ENCODE results near the gene KIRREL1. TPM values are rescaled to one million over a fixed set of nuclear protein-coding genes. Genes with fewer than 3 reads are reported as not detected.
A peak's percentile ranks its signal among the peaks of the same experiment; 100 is the strongest.

Gene KIRREL1
- total RNA-seq, 1 experiment from 2014 or later = 30.5 TPM

DNA sequence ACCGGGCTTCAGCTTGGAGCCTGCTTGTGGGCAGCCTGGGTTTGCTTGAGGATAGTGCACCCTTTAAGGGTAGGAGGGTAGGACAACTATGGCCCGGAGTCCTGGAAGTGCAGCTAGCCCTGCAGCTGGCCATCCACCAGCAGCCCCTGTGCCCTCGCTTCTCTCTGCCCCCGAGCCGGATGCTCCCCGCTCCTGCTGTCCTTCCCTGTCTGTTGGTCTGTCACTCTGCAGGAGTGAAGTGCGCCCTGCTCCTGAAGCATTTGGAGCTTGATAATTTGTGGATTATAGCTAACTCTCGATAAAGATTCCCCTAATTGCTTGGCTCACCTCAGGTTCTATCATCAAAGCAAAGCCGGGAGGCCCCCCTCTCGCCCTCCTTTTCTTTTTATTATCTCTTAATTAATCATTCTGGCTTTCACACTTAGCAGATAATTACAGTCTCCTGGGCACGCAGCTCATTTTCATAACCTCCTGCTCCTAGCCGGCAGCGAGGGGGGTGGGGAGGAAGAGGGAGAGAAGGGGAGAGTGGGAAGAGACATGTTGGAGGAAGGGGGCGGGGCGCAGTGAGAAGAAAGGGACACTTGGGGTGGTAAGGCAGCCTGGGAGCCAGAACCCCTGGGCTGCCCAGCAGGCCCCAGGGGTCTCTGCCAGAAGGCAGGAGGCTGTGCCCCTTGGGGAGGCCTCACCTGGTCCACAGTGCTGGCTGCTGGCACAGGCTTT lies 14.4 kb downstream of the KIRREL1 start:
- Histone ChIP-seq H3K9ac (ENCODE audit: extremely low read depth, insufficient read length, low read length) (no peak overlapping the region), H3K4me2 (ENCODE audit: insufficient read depth, insufficient read length, low read length) (no peak overlapping the region), H3K14ac (ENCODE audit: insufficient read depth, low read length) (no peak overlapping the region), H3K27ac (ENCODE audit: insufficient read length, low read depth, low read length) (no peak overlapping the region), H2BK12ac (ENCODE audit: insufficient read length, low read depth, low read length) (no peak overlapping the region), H4K20me1 (ENCODE audit: control insufficient read depth, insufficient read depth, insufficient read length) (no peaks in the 10 kb centered on the region), H3K27me3 (ENCODE audit: insufficient read depth, low read length) (no peaks in the 10 kb centered on the region), H3K4me1 (ENCODE audit: insufficient read depth, low read length) (peaks cover 30% of the 10 kb centered on the region; the same call in 1 of the 2 replicates), H2AFZ (ENCODE audit: low read length) (no peak overlapping the region), H4K91ac (ENCODE audit: insufficient read length, low read depth, low read length) (no peak overlapping the region), H3K23me2 (ENCODE audit: insufficient read length, low read depth, low read length, poor library complexity, severe bottlenecking) (no peaks in the 10 kb centered on the region), H3K9me3 (ENCODE audit: control insufficient read depth, low read depth, low read length) (no peaks in the 10 kb centered on the region), H3K18ac (ENCODE audit: insufficient read length, low read depth, low read length) (no peak overlapping the region), H3T11ph (ENCODE audit: low read length) (no peak overlapping the region), H3K4ac (ENCODE audit: low read depth, low read length) (no peak overlapping the region), H2BK5ac (ENCODE audit: insufficient read length, low read length) (no peak overlapping the region), H3K56ac (ENCODE audit: insufficient read length, low read depth, low read length) (no peak overlapping the region), H2AK5ac (ENCODE audit: insufficient read length, low read length) (no peak overlapping the region), H2BK20ac (ENCODE audit: low read depth, low read length, poor library complexity, severe bottlenecking) (no peak overlapping the region), H3K23ac (ENCODE audit: insufficient read length, low read depth, low read length) (no peak overlapping the region), H4K5ac (ENCODE audit: insufficient read length, low read depth, low read length) (no peak overlapping the region), H2BK15ac (ENCODE audit: low read depth, low read length) (no peak overlapping the region), H2BK120ac (ENCODE audit: low read depth, low read length, poor library complexity, severe bottlenecking) (no peak overlapping the region), H3K79me2 (ENCODE audit: insufficient read depth, low read length) (peaks cover 13% of the 10 kb centered on the region; the same call in 1 of the 2 replicates), H3K79me1 (ENCODE audit: insufficient read depth, low read depth, low read length, poor library complexity, severe bottlenecking) (no peaks in the 10 kb centered on the region), H4K8ac (replicated peaks; ENCODE audit: insufficient read length, low read depth, low read length) (no peak overlapping the region)
- no peak for DNase-seq
- Mint-ChIP-seq H3K4me3 (no peak overlapping the region; a peak in 1 of 5 replicates), H3K9me3 (no peaks in the 10 kb centered on the region; a peak in 2 of 5 replicates), H3K27ac (peak overlapping the region; percentile 59 to 93 (median 61); a peak in 4 of 7 replicates), H3K4me1 (peaks cover 79 to 82% of the 10 kb centered on the region in 2 experiments), H3K36me3 (ENCODE audit: insufficient read depth in 1 of 3, low read depth in 3 of 3) (peaks cover 0 to 2% (median 0%) of the 10 kb centered on the region in 3 experiments; a peak in 2 of 7 replicates), H3K27me3 (ENCODE audit: low read depth) (no peaks in the 10 kb centered on the region)
- WGBS (ENCODE audit: extremely low coverage, insufficient read length, low lambda C conversion rate) = no CpG with 5 or more reads among the region's 15 CpGs
- TF ChIP-seq CTCF (conservative IDR thresholded peaks at IDR 0.05) = no peak

Data from H9 (cell line).